H1 (cell line): ENCODE data around the gene MAP4.

Source experiments
- ASH2L ChIP-seq: fragments of 200-600, 300-600 bp; sonication (generic); IDR thresholded peaks from one replicate; pipeline ENCODE4 v1.7.1; 2017; ENCODE audit warnings: low read length
- EZH2 ChIP-seq: fragments of 200-600 bp; sonication (generic); IDR thresholded peaks from 2 replicates; pipeline ENCODE4 v1.7.1; 2012; ENCODE audit warnings: low read depth, mild to moderate bottlenecking, moderate library complexity, low read length, inconsistent platforms; ENCODE audit not compliant: severe bottlenecking
- NANOG ChIP-seq: IDR thresholded peaks from 2 replicates; pipeline ENCODE4 v1.6.1; 2011; ENCODE audit warnings: low read length, low read depth, mild to moderate bottlenecking, inconsistent platforms; ENCODE audit not compliant: insufficient read depth, poor library complexity, severe bottlenecking
- POLR2A ChIP-seq, 2 experiments: IDR thresholded peaks; 1 replicate in 1 of 2; 2 replicates in 1 of 2; pipeline ENCODE4 v1.6.1; 2011; ENCODE audit warnings: low read depth in 2 of 2, low read length in 2 of 2, mild to moderate bottlenecking in 2 of 2; ENCODE audit errors: control extremely low read depth in 1 of 2
- SIN3A ChIP-seq, 2 experiments: IDR thresholded peaks in 1 of 2; conservative IDR thresholded peaks in 1 of 2; 2 replicates each; pipeline ENCODE4 v1.6.1; 2011 to 2012; ENCODE audit warnings: low read length in 2 of 2, improper control_type of control experiment in 1 of 2, low read depth in 1 of 2, mild to moderate bottlenecking in 1 of 2
- SP1 ChIP-seq: IDR thresholded peaks from 2 replicates; pipeline ENCODE4 v1.6.1; 2011; ENCODE audit warnings: low read depth, low read length
- TAF1 ChIP-seq: IDR thresholded peaks from 2 replicates; pipeline ENCODE4 v1.6.1; 2011; ENCODE audit warnings: mild to moderate bottlenecking, low read depth, low read length
- TF ChIP-seq, protein P1 (sequence below), 3 experiments: IDR thresholded peaks; 1 replicate in 2 of 3; 2 replicates in 1 of 3; pipeline versions ENCODE4 v1.5.1 to v1.6.1; 2011; ENCODE audit warnings: low read length in 3 of 3, mild to moderate bottlenecking in 3 of 3, inconsistent platforms in 2 of 3, low read depth in 1 of 3, moderate library complexity in 1 of 3; ENCODE audit not compliant: insufficient read depth in 1 of 3; ENCODE audit errors: control extremely low read depth in 1 of 3
- TF ChIP-seq, protein P2 (sequence below): IDR thresholded peaks from 2 replicates; pipeline ENCODE4 v1.6.1; 2011; ENCODE audit warnings: low read length, improper control_type of control experiment
- TF ChIP-seq, protein P3 (sequence below): IDR thresholded peaks from 2 replicates; pipeline ENCODE4 v1.6.1; 2012; ENCODE audit warnings: inconsistent platforms

DNA sequence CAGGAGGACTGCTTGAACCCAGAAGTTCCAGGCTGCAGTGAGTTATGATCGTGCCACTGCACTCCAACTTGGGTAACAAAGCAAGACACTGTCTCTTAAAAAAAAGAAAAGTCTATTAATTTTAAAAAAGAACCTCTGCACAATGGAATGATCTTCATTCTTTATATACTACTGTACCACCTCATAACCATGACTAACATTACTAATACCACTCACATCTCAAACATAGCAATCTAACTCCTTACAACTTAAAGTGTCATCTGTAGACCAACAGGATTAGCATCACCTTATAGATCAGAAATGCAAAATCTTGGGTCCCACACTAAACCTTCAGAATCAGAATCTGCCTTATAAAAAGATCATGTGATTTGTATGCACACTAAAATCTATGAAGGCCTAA is 48.8 kb upstream of the MAP4 start:
- TF ChIP-seq POLR2A (IDR thresholded peaks at IDR 0.05; ENCODE audit: control extremely low read depth in 1 of 2, low read depth in 2 of 2, low read length in 2 of 2) = no peak
- TF ChIP-seq NANOG = no peak
- TF ChIP-seq, protein P1, sequence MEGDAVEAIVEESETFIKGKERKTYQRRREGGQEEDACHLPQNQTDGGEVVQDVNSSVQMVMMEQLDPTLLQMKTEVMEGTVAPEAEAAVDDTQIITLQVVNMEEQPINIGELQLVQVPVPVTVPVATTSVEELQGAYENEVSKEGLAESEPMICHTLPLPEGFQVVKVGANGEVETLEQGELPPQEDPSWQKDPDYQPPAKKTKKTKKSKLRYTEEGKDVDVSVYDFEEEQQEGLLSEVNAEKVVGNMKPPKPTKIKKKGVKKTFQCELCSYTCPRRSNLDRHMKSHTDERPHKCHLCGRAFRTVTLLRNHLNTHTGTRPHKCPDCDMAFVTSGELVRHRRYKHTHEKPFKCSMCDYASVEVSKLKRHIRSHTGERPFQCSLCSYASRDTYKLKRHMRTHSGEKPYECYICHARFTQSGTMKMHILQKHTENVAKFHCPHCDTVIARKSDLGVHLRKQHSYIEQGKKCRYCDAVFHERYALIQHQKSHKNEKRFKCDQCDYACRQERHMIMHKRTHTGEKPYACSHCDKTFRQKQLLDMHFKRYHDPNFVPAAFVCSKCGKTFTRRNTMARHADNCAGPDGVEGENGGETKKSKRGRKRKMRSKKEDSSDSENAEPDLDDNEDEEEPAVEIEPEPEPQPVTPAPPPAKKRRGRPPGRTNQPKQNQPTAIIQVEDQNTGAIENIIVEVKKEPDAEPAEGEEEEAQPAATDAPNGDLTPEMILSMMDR (IDR thresholded peaks at IDR 0.05; ENCODE audit: control extremely low read depth in 1 of 3, insufficient read depth in 1 of 3, low read depth in 1 of 3, low read length in 3 of 3) = no peak
- no peak for TF ChIP-seq SP1
- no peak for TF ChIP-seq EZH2
- TF ChIP-seq, protein P2, sequence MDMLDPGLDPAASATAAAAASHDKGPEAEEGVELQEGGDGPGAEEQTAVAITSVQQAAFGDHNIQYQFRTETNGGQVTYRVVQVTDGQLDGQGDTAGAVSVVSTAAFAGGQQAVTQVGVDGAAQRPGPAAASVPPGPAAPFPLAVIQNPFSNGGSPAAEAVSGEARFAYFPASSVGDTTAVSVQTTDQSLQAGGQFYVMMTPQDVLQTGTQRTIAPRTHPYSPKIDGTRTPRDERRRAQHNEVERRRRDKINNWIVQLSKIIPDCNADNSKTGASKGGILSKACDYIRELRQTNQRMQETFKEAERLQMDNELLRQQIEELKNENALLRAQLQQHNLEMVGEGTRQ = no peak
- no peak for TF ChIP-seq TAF1
- no peak for TF ChIP-seq ASH2L
- TF ChIP-seq SIN3A (conservative IDR thresholded peaks at IDR 0.05 in 1 of 2, IDR thresholded peaks at IDR 0.05 in 1 of 2; ENCODE audit: low read depth in 1 of 2, low read length in 2 of 2) = no peak
- TF ChIP-seq, protein P3, sequence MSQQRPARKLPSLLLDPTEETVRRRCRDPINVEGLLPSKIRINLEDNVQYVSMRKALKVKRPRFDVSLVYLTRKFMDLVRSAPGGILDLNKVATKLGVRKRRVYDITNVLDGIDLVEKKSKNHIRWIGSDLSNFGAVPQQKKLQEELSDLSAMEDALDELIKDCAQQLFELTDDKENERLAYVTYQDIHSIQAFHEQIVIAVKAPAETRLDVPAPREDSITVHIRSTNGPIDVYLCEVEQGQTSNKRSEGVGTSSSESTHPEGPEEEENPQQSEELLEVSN = no peak
